DOHH2 (cell line): ENCODE measurements around the gene NT5C1A.

Experiments
- H3F3A ChIP-seq: fragments of 200-600 bp; sonication (generic), shearing (Covaris generic); 2 replicates; pipeline ENCODE4 v1.6.0; 2016; ENCODE audit warnings: antibody characterized with exemption, mild to moderate bottlenecking; ENCODE audit not compliant: control insufficient read depth, insufficient read depth
- H3K27ac ChIP-seq: fragments of 200-600 bp; sonication (generic); 2 replicates; pipeline ENCODE4 v1.5.1; 2014; ENCODE audit warnings: low read depth, mild to moderate bottlenecking, low read length, moderate library complexity
- H3K27me3 ChIP-seq: fragments of 200-600 bp; sonication (generic); 2 replicates; pipeline ENCODE4 v1.6.1; 2014; ENCODE audit warnings: mild to moderate bottlenecking, low read length, mixed read lengths; ENCODE audit not compliant: control insufficient read depth
- H3K36me3 ChIP-seq: fragments of 200-600 bp; sonication (generic); 2 replicates; pipeline ENCODE4 v1.6.1; 2014; ENCODE audit warnings: mild to moderate bottlenecking, low read length, moderate library complexity, mixed read lengths; ENCODE audit not compliant: control insufficient read depth
- H3K4me1 ChIP-seq: fragments of 200-600 bp; sonication (generic); 2 replicates; pipeline ENCODE4 v1.6.1; 2014; ENCODE audit warnings: mild to moderate bottlenecking, low read length, mixed read lengths; ENCODE audit not compliant: control insufficient read depth
- H3K4me2 ChIP-seq: fragments of 200-600 bp; sonication (generic); 2 replicates; pipeline ENCODE4 v1.6.0; 2014; ENCODE audit warnings: mild to moderate bottlenecking, low read length, moderate library complexity
- H3K4me3 ChIP-seq: fragments of 200-600 bp; sonication (generic); 2 replicates; pipeline ENCODE4 v1.5.1; 2014; ENCODE audit warnings: mild to moderate bottlenecking, low read length, mixed read lengths
- H3K79me2 ChIP-seq: fragments of 200-600 bp; sonication (generic); 2 replicates; pipeline ENCODE4 v1.6.1; 2014; ENCODE audit warnings: mild to moderate bottlenecking, low read length, mixed read lengths; ENCODE audit not compliant: control insufficient read depth
- H3K9me2 ChIP-seq: fragments of 200-600 bp; sonication (generic); replicated peaks from 2 replicates; pipeline ENCODE4 v1.6.1; 2014; ENCODE audit warnings: mild to moderate bottlenecking, low read length, mixed read lengths; ENCODE audit not compliant: control insufficient read depth
- H3K9me3 ChIP-seq: fragments of 200-600 bp; sonication (generic); 2 replicates; pipeline ENCODE4 v1.6.1; 2014; ENCODE audit warnings: antibody characterized with exemption, low read length, mixed read lengths; ENCODE audit not compliant: control insufficient read depth, insufficient read depth
- H4K20me1 ChIP-seq: fragments of 200-600 bp; sonication (generic); 2 replicates; pipeline ENCODE4 v1.6.0; 2014; ENCODE audit warnings: low read depth, mild to moderate bottlenecking, antibody characterized with exemption, low read length, moderate library complexity; ENCODE audit not compliant: control insufficient read depth, insufficient read depth
- EZH2phosphoT487 ChIP-seq: fragments of 200-600 bp; sonication (generic); IDR thresholded peaks from 2 replicates; pipeline ENCODE4 v1.6.1; 2017; ENCODE audit warnings: borderline replicate concordance, mild to moderate bottlenecking, antibody characterized with exemption, low read length, moderate library complexity, mixed read lengths
- TF ChIP-seq, protein P1 (sequence below): fragments of 200-600 bp; sonication (generic); IDR thresholded peaks from one replicate; pipeline ENCODE4 v1.5.1; 2014; ENCODE audit warnings: antibody characterized with exemption, mild to moderate bottlenecking, low read depth, low read length; ENCODE audit not compliant: poor library complexity, severe bottlenecking

The NT5C1A gene

DNA sequence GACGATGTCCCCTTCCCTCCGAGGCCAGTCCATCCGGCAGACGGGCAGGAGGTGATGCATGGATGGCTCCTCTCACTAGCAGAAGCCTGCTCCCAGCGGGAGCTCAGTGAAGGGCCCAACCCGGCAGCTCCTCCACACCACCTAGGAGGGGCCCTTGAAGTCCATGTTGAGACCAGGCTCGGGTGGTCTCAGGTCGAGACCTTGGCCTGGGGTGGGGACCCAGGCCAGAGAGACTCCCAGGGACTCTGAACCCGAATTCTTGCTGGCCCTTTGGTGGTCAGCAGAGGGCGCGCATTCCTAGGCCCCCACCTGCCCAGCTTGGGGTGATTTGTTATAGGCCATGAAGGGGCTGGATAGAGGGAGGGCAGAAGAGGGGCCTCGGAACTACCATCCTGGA, 642 bp upstream of the NT5C1A start:
- H3K27me3 ChIP-seq = peaks cover 29% of the 10 kb centered on the region
- no peak overlapping the region for H3K4me2 ChIP-seq
- H3K27ac ChIP-seq = no peak overlapping the region
- no peaks in the 10 kb centered on the region for H3K9me2 ChIP-seq
- H3K36me3 ChIP-seq = no peaks in the 10 kb centered on the region
- H3K9me3 ChIP-seq = no peaks in the 10 kb centered on the region
- no peak for TF ChIP-seq EZH2phosphoT487
- TF ChIP-seq, protein P1, sequence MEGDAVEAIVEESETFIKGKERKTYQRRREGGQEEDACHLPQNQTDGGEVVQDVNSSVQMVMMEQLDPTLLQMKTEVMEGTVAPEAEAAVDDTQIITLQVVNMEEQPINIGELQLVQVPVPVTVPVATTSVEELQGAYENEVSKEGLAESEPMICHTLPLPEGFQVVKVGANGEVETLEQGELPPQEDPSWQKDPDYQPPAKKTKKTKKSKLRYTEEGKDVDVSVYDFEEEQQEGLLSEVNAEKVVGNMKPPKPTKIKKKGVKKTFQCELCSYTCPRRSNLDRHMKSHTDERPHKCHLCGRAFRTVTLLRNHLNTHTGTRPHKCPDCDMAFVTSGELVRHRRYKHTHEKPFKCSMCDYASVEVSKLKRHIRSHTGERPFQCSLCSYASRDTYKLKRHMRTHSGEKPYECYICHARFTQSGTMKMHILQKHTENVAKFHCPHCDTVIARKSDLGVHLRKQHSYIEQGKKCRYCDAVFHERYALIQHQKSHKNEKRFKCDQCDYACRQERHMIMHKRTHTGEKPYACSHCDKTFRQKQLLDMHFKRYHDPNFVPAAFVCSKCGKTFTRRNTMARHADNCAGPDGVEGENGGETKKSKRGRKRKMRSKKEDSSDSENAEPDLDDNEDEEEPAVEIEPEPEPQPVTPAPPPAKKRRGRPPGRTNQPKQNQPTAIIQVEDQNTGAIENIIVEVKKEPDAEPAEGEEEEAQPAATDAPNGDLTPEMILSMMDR = peak; percentile 24
- H4K20me1 ChIP-seq = no peaks in the 10 kb centered on the region
- H3F3A ChIP-seq = no peaks in the 10 kb centered on the region
- H3K4me1 ChIP-seq = no peaks in the 10 kb centered on the region
- H3K4me3 ChIP-seq = no peak overlapping the region
- no peaks in the 10 kb centered on the region for H3K79me2 ChIP-seq

DNA sequence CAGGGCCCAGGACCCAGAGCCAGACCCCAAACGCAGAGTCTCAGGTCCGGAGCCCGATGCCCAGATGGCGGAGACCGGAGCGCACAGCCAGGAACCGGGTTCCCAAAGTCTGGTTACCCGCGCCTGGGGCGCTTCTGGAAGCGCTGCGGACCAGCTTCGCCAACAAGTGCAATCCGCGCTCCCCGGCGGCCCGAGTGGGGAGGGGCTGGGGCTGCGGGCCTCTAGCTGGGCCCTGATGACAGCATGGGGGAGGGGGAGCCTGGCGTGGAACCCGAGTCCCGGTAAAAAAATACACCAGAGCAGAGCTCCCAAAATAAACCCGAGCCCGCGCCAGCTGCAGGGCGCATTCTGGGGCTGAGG, 494 bp downstream of the NT5C1A start:
- peaks cover 32% of the 10 kb centered on the region for H3K27me3 ChIP-seq
- no peak for TF ChIP-seq EZH2phosphoT487
- TF ChIP-seq, protein P1 = no peak

DNA sequence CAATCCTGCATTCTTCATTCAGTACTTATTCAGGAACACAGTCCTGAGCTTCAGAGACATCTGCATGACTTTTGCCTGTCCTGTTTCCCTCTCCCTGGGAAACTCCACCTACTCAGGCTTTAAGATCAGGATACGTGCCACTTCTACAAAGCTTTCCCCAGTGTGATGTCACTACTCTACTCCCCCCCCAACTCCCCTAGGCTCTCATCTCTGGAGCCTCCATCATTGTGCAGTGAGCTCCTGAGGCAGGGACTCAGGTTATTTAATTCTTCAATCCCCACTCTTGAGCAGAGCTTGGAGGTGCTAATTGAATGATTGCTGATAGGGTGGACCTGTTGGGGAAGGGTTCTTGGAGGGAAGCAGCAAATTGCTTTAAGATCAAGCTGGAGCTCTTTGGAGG, 1.2 kb downstream of the NT5C1A start:
- Histone ChIP-seq H3K36me3 (no peaks in the 10 kb centered on the region), H3K4me2 (no peak overlapping the region), H3K27me3 (peaks cover 32% of the 10 kb centered on the region), H4K20me1 (no peaks in the 10 kb centered on the region), H3K9me2 (no peaks in the 10 kb centered on the region), H3K4me3 (no peak overlapping the region), H3K9me3 (no peaks in the 10 kb centered on the region), H3F3A (no peaks in the 10 kb centered on the region), H3K27ac (no peak overlapping the region), H3K4me1 (no peaks in the 10 kb centered on the region), H3K79me2 (no peaks in the 10 kb centered on the region)
- TF ChIP-seq, protein P1 = no peak
- TF ChIP-seq EZH2phosphoT487 = no peak

More for the DNA sequence above, 494 bp downstream of the NT5C1A start:
- Histone ChIP-seq H3K79me2 (no peaks in the 10 kb centered on the region), H3F3A (no peaks in the 10 kb centered on the region), H3K9me3 (no peaks in the 10 kb centered on the region), H3K4me2 (no peak overlapping the region), H4K20me1 (no peaks in the 10 kb centered on the region), H3K9me2 (no peaks in the 10 kb centered on the region), H3K36me3 (no peaks in the 10 kb centered on the region), H3K4me1 (no peaks in the 10 kb centered on the region), H3K4me3 (no peak overlapping the region), H3K27ac (no peak overlapping the region)

DNA sequence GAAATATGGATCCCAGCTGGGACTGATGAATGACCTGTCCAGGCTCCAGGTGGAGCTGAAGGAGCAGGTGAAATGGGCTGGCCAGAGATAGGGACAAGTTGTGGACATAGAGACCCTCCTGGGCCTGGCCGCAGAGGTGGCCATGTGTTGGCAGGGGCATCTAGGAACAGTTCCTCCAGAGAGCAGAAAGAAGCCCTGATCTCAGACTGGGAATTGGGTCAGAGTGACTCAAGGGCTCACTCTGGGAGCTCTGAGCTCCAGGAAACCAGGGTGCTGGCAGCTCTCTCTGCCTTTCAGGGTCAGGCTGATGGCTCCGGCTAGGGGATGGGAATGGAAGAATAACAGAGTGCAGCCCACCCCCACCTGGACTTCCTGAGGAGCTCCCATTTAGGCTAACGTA, 3.0 kb downstream of the NT5C1A start:
- Histone ChIP-seq H3K4me3 (no peak overlapping the region), H3K9me3 (no peaks in the 10 kb centered on the region), H3K36me3 (no peaks in the 10 kb centered on the region), H4K20me1 (no peaks in the 10 kb centered on the region), H3K27me3 (peaks cover 32% of the 10 kb centered on the region), H3K9me2 (no peaks in the 10 kb centered on the region), H3K27ac (no peak overlapping the region), H3K4me2 (no peak overlapping the region), H3F3A (no peaks in the 10 kb centered on the region), H3K4me1 (no peaks in the 10 kb centered on the region), H3K79me2 (no peaks in the 10 kb centered on the region)
- TF ChIP-seq, protein P1 = no peak
- TF ChIP-seq EZH2phosphoT487 = no peak
